ENCODE measurements around the gene RYR2. TPM values are rescaled to one million over a fixed set of nuclear protein-coding genes. Genes with fewer than 3 reads are reported as not detected.

Gene RYR2
- total RNA-seq, 1 experiment from 2014 or later: 3.4 TPM

- 0 out of 2 replicates have a peak, but pooled peaks cover 4% of the 10 kb centered on the region for H3K4me1 ChIP-seq (ENCODE audit: insufficient read depth, low read length)
- no peak overlapping the region for H3K23ac ChIP-seq (ENCODE audit: insufficient read length, low read depth, low read length)
- no peak overlapping the region for H3K18ac ChIP-seq (ENCODE audit: insufficient read length, low read depth, low read length)
- H3K9ac ChIP-seq (ENCODE audit: extremely low read depth, insufficient read length, low read length): no peak overlapping the region
- no peak overlapping the region for H2BK5ac ChIP-seq (ENCODE audit: insufficient read length, low read length)
- no peak overlapping the region for H2BK15ac ChIP-seq (ENCODE audit: low read depth, low read length)
- H4K8ac ChIP-seq (replicated peaks; ENCODE audit: insufficient read length, low read depth, low read length): no peak overlapping the region
- Mint-ChIP-seq H3K4me1 (peaks cover 9% of the 10 kb centered on the region in 2 experiments), H3K27ac (peak overlapping the region in 1 of 3 experiments; percentile 37; a peak in 3 of 7 replicates), H3K9me3 (no peaks in the 10 kb centered on the region), H3K4me3 (no peak overlapping the region), H3K36me3 (ENCODE audit: insufficient read depth in 1 of 3, low read depth in 3 of 3) (no peaks in the 10 kb centered on the region), H3K27me3 (ENCODE audit: low read depth) (no peaks in the 10 kb centered on the region)
- no peaks in the 10 kb centered on the region for H3K79me2 ChIP-seq (ENCODE audit: insufficient read depth, low read length)
- no peak overlapping the region for H3K4me2 ChIP-seq (ENCODE audit: insufficient read depth, insufficient read length, low read length)
- no peak for DNase-seq
- H3K9me3 ChIP-seq (ENCODE audit: control insufficient read depth, low read depth, low read length): no peaks in the 10 kb centered on the region
- no peak overlapping the region for H3K4ac ChIP-seq (ENCODE audit: low read depth, low read length)
- no peak overlapping the region for H2BK20ac ChIP-seq (ENCODE audit: low read depth, low read length, poor library complexity, severe bottlenecking)
- no peak overlapping the region for H3K56ac ChIP-seq (ENCODE audit: insufficient read length, low read depth, low read length)
- H2AK5ac ChIP-seq (ENCODE audit: insufficient read length, low read length): no peak overlapping the region
- no peaks in the 10 kb centered on the region for H3K27me3 ChIP-seq (ENCODE audit: insufficient read depth, low read length)
- H2BK120ac ChIP-seq (ENCODE audit: low read depth, low read length, poor library complexity, severe bottlenecking): no peak overlapping the region
- no peak overlapping the region for H3T11ph ChIP-seq (ENCODE audit: low read length)
- H4K20me1 ChIP-seq (ENCODE audit: control insufficient read depth, insufficient read depth, insufficient read length): no peaks in the 10 kb centered on the region
- no peak overlapping the region for H2AFZ ChIP-seq (ENCODE audit: low read length)
- TF ChIP-seq CTCF (conservative IDR thresholded peaks at IDR 0.05): no peak
- H4K91ac ChIP-seq (ENCODE audit: insufficient read length, low read depth, low read length): no peak overlapping the region
- H3K79me1 ChIP-seq (ENCODE audit: insufficient read depth, low read depth, low read length, poor library complexity, severe bottlenecking): no peaks in the 10 kb centered on the region
- H3K23me2 ChIP-seq (ENCODE audit: insufficient read length, low read depth, low read length, poor library complexity, severe bottlenecking): no peaks in the 10 kb centered on the region
- no peak overlapping the region for H4K5ac ChIP-seq (ENCODE audit: insufficient read length, low read depth, low read length)
- no peak overlapping the region for H3K27ac ChIP-seq (ENCODE audit: insufficient read length, low read depth, low read length)
- no CpG with 5 or more reads among the region's 5 CpGs for WGBS (ENCODE audit: extremely low coverage, insufficient read length, low lambda C conversion rate)
- no peak overlapping the region for H2BK12ac ChIP-seq (ENCODE audit: insufficient read length, low read depth, low read length)
- H3K14ac ChIP-seq (ENCODE audit: insufficient read depth, low read length): no peak overlapping the region
Observed at GRCh38 chr1:237789619-237790018, 747.6 kb downstream of the RYR2 start.
